MM.1S (cell line): ENCODE measurements around the gene PGGT1B.

Experiments used
- DNase-seq: peaks from one replicate; pipeline ENCODE4 v3.0.0-alpha.2; 2015
- H2AFZ ChIP-seq: fragments of 300-600 bp; sonication (generic); 2 replicates; pipeline ENCODE4 v1.6.0; 2016; ENCODE audit warnings: antibody characterized with exemption, low read length
- H3F3A ChIP-seq: fragments of 300-600 bp; sonication (generic); 2 replicates; pipeline ENCODE4 v1.6.1; 2016; ENCODE audit warnings: mild to moderate bottlenecking, antibody characterized with exemption, low read length, moderate library complexity, mixed read lengths; ENCODE audit not compliant: insufficient read depth
- H3K27ac ChIP-seq: fragments of 300-600 bp; sonication (generic); 2 replicates; pipeline ENCODE4 v1.5.1; 2016; ENCODE audit warnings: mild to moderate bottlenecking, low read length
- H3K27me3 ChIP-seq: fragments of 300-600 bp; sonication (generic); replicated peaks from 2 replicates; pipeline ENCODE4 v1.6.0; 2016; ENCODE audit warnings: low read length; ENCODE audit not compliant: insufficient read depth
- H3K36me3 ChIP-seq: fragments of 300-600 bp; sonication (generic); replicated peaks from 2 replicates; pipeline ENCODE4 v1.6.1; 2016; ENCODE audit warnings: mild to moderate bottlenecking, low read length, mixed read lengths; ENCODE audit not compliant: insufficient read depth
- H3K4me1 ChIP-seq: fragments of 300-600 bp; sonication (generic); 2 replicates; pipeline ENCODE4 v1.6.1; 2016; ENCODE audit warnings: low read length, mixed read lengths
- H3K4me2 ChIP-seq: fragments of 300-600 bp; sonication (generic); 2 replicates; pipeline ENCODE4 v1.6.0; 2016; ENCODE audit warnings: low read depth, low read length
- H3K4me3 ChIP-seq: fragments of 300-600 bp; sonication (generic); 2 replicates; pipeline ENCODE4 v1.5.1; 2016; ENCODE audit warnings: low read length, mixed read lengths
- H3K79me2 ChIP-seq: fragments of 300-600 bp; sonication (generic); 2 replicates; pipeline ENCODE4 v1.6.1; 2016; ENCODE audit warnings: mixed run types, low read length, mixed read lengths
- H3K9ac ChIP-seq: fragments of 300-600 bp; sonication (generic); 2 replicates; pipeline ENCODE4 v1.6.1; 2016; ENCODE audit warnings: low read length, mixed read lengths
- H3K9me2 ChIP-seq: fragments of 300-600 bp; sonication (generic); replicated peaks from 2 replicates; pipeline ENCODE4 v1.6.1; 2016; ENCODE audit warnings: mild to moderate bottlenecking, low read length, mixed read lengths; ENCODE audit not compliant: insufficient read depth
- H3K9me3 ChIP-seq: fragments of 300-600 bp; sonication (generic); replicated peaks from 2 replicates; pipeline ENCODE4 v1.6.1; 2016; ENCODE audit warnings: mild to moderate bottlenecking, low read length, mixed read lengths; ENCODE audit not compliant: insufficient read depth
- H4K20me1 ChIP-seq: fragments of 300-600 bp; sonication (generic); 2 replicates; pipeline ENCODE4 v1.6.1; 2016; ENCODE audit warnings: mild to moderate bottlenecking, low read length, moderate library complexity, mixed read lengths; ENCODE audit not compliant: insufficient read depth
- EZH2 ChIP-seq: fragments of 300-600 bp; sonication (generic); optimal IDR thresholded peaks from 2 replicates; pipeline ENCODE3; 2017; ENCODE audit warnings: low read depth, mild to moderate bottlenecking, antibody characterized with exemption, low read length, mixed read lengths
- EZH2phosphoT487 ChIP-seq: fragments of 300-600 bp; sonication (generic); IDR thresholded peaks from 2 replicates; pipeline ENCODE4 v1.6.1; 2018; ENCODE audit warnings: antibody characterized with exemption, low read length
- TF ChIP-seq, protein P1 (sequence below): fragments of 300-600 bp; sonication (generic); IDR thresholded peaks from 2 replicates; pipeline ENCODE4 v1.5.1; 2016; ENCODE audit warnings: antibody characterized with exemption, low read length, mixed read lengths

The PGGT1B gene

DNA sequence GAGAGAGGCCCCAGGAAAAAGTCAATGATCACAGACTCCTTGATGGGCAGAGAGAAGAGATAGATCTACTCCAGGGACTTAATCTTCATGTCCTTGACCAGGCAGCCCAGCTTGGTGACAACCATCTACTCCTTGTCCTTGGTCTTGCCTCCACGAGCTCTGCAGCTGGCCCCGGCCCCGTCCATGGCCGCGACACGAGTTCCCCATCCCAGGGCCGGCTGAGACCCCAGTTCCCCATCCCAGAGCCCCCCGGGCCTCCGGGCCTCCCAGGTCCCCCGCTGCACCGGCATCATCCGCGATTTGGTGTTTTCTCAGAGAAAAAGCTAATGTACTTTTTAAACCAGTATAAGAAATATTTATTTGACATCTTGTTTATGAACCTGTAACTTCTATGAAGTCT, 2.5 kb upstream of the PGGT1B start:
- Histone ChIP-seq H3K27ac (no peak overlapping the region), H4K20me1 (no peaks in the 10 kb centered on the region; the same call in 1 of the 2 replicates), H3K36me3 (no peaks in the 10 kb centered on the region), H3K9me3 (0 out of 2 replicates have a peak, but pooled peaks cover 4% of the 10 kb centered on the region), H3K27me3 (no peaks in the 10 kb centered on the region), H3K79me2 (peaks cover 27% of the 10 kb centered on the region), H3K9ac (no peak overlapping the region), H3K9me2 (no peaks in the 10 kb centered on the region), H2AFZ (no peak overlapping the region), H3K4me1 (peaks cover 16% of the 10 kb centered on the region), H3K4me2 (no peak overlapping the region), H3K4me3 (no peak overlapping the region), H3F3A (peaks cover 9% of the 10 kb centered on the region; the same call in 1 of the 2 replicates)
- DNase-seq: no peak
- TF ChIP-seq EZH2phosphoT487 (no peak), EZH2 (no peak)
- TF ChIP-seq, protein P1, sequence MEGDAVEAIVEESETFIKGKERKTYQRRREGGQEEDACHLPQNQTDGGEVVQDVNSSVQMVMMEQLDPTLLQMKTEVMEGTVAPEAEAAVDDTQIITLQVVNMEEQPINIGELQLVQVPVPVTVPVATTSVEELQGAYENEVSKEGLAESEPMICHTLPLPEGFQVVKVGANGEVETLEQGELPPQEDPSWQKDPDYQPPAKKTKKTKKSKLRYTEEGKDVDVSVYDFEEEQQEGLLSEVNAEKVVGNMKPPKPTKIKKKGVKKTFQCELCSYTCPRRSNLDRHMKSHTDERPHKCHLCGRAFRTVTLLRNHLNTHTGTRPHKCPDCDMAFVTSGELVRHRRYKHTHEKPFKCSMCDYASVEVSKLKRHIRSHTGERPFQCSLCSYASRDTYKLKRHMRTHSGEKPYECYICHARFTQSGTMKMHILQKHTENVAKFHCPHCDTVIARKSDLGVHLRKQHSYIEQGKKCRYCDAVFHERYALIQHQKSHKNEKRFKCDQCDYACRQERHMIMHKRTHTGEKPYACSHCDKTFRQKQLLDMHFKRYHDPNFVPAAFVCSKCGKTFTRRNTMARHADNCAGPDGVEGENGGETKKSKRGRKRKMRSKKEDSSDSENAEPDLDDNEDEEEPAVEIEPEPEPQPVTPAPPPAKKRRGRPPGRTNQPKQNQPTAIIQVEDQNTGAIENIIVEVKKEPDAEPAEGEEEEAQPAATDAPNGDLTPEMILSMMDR: no peak

DNA sequence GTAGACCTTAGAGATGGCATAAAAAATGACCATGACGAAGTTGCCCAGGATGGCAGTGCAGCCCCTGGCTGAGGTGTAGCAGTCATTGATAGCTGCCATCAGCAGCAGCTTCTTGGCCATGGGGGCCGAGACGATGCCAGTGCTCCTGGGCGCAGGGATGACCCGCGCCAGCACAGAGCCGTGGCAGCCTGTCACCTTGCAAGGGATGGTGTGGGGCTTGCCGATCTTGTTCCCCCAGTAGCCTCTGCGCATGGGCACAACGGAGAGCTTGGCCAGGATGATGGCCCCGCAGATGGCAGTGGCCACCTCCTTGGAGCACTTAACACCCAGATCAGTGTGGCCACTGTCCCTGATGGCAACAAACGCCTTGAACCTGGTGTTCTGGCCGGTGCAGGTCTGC, 2.1 kb upstream of the PGGT1B start:
- H3K4me1 ChIP-seq: peaks cover 16% of the 10 kb centered on the region
- H3K27me3 ChIP-seq: no peaks in the 10 kb centered on the region
- no peak for DNase-seq
- H3K4me2 ChIP-seq: no peak overlapping the region
- no peak overlapping the region for H3K4me3 ChIP-seq
- TF ChIP-seq EZH2phosphoT487 (no peak), EZH2 (no peak)
- TF ChIP-seq, protein P1: no peak
- no peaks in the 10 kb centered on the region for H3K36me3 ChIP-seq
- H2AFZ ChIP-seq: no peak overlapping the region
- no peaks in the 10 kb centered on the region; the same call in 1 of the 2 replicates for H4K20me1 ChIP-seq
- H3F3A ChIP-seq: peaks cover 9% of the 10 kb centered on the region; the same call in 1 of the 2 replicates
- H3K9ac ChIP-seq: no peak overlapping the region
- H3K9me3 ChIP-seq: 0 out of 2 replicates have a peak, but pooled peaks cover 4% of the 10 kb centered on the region
- H3K79me2 ChIP-seq: peaks cover 31% of the 10 kb centered on the region
- no peaks in the 10 kb centered on the region for H3K9me2 ChIP-seq
- no peak overlapping the region for H3K27ac ChIP-seq

DNA sequence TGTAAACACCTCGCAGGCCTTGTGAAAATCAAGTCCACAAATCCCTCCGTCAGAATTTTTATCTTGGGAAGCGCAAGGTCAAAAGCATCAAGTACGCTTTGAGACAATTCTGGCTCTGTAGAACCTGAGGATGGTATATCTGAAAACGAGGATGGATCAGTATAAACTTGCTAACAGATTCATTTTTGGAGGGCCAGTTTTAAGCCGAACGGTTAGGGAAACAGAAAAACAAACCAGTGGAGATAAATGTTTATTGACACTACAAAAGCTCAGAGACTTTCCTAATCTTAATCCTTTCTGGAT, 352 bp upstream of the PGGT1B start:
- Histone ChIP-seq H3K27ac (peak overlapping the region; percentile 71; the same call in 1 of the 2 replicates), H3K79me2 (peaks cover 49% of the 10 kb centered on the region), H4K20me1 (no peaks in the 10 kb centered on the region; the same call in 1 of the 2 replicates), H3K9ac (peak overlapping the region; percentile 87; the same call in 1 of the 2 replicates), H3K4me3 (peak overlapping the region; percentile 87), H3K27me3 (no peaks in the 10 kb centered on the region), H3K36me3 (no peaks in the 10 kb centered on the region), H2AFZ (peak overlapping the region; percentile 99), H3K9me3 (0 out of 2 replicates have a peak, but pooled peaks cover 4% of the 10 kb centered on the region), H3F3A (peaks cover 9% of the 10 kb centered on the region; the same call in 1 of the 2 replicates), H3K4me1 (peaks cover 16% of the 10 kb centered on the region), H3K4me2 (peak overlapping the region; percentile 93), H3K9me2 (no peaks in the 10 kb centered on the region)
- TF ChIP-seq EZH2: no peak
- TF ChIP-seq, protein P1: no peak
- TF ChIP-seq EZH2phosphoT487: no peak
- no peak for DNase-seq
